GM12878 (cell line): ENCODE results near the gene TTL. TPM values are rescaled to one million over a fixed set of nuclear protein-coding genes. Genes with fewer than 3 reads are reported as not detected.

ENCODE experiments used
- ATAC-seq: fragments of 200-7000 bp; cut with Tn5 transposase; 3 replicates; pipeline ENCODE4 v1.9.1; 2020; ENCODE audit warnings: mild to moderate bottlenecking, moderate library complexity
- BruUV-seq: library from RNA; stranded (reverse); fragments of 400-500 nt; replicated peaks from 2 replicates; lab custom pipeline; 2021; lab: Mats Ljungman, UMichigan
- CTCF ChIA-PET: fragments of 300-600 bp; sonication (Branson Sonifier 250); formaldehyde crosslinking; extraction: SDS; loops from one replicate; lab custom pipeline; 2021; ENCODE audit warnings: inconsistent platforms; lab: Yijun Ruan, JAX
- POLR2A ChIA-PET: fragments of 350-600 bp; formaldehyde crosslinking; extraction: SDS; loops from one replicate; lab custom pipeline; 2021; ENCODE audit warnings: inconsistent platforms; lab: Charles Lee
- RAD21 ChIA-PET: fragments of 300-600 bp; sonication (Branson Sonifier 250); formaldehyde crosslinking; loops from one replicate; lab custom pipeline; 2023; ENCODE audit warnings: antibody characterized with exemption; ENCODE audit not compliant: unreplicated experiment; lab: Charles Lee
- SMC1A ChIA-PET: fragments of 300-600 bp; sonication (Branson Sonifier 250); formaldehyde crosslinking; loops from one replicate; lab custom pipeline; 2023; ENCODE audit not compliant: unreplicated experiment, uncharacterized antibody; lab: Charles Lee
- DNase-seq: peaks from one replicate; pipeline ENCODE4 v3.0.0-alpha.2; 2011; ENCODE audit warnings: low read depth, low spot score
- FAIRE-seq: peaks from 3 replicates; lab custom pipeline; 2011; peaks lifted over from hg19 to GRCh38; lab: Jason Lieb, UNC
- H2AFZ ChIP-seq: 2 replicates; pipeline ENCODE4 v1.6.0; 2011; ENCODE audit warnings: low read depth, low read length, control low read depth; ENCODE audit not compliant: control insufficient read depth
- H3K27ac ChIP-seq: 2 replicates; pipeline ENCODE4 v1.5.1; 2011; ENCODE audit warnings: control low read depth; ENCODE audit not compliant: control insufficient read depth, insufficient read depth
- H3K27me3 ChIP-seq, 2 experiments: replicated peaks in 1 of 2; 2 replicates each; pipeline versions ENCODE4 v1.6.0 to v1.6.1; 2011; ENCODE audit warnings: low read length in 1 of 2; ENCODE audit not compliant: control insufficient read depth in 2 of 2, insufficient read depth in 2 of 2
- H3K36me3 ChIP-seq, 2 experiments: 2 replicates each; pipeline ENCODE4 v1.5.1; 2011; ENCODE audit warnings: low read length in 1 of 2; ENCODE audit not compliant: control insufficient read depth in 2 of 2, insufficient read depth in 2 of 2
- H3K4me1 ChIP-seq: 2 replicates; pipeline ENCODE4 v1.6.1; 2011; ENCODE audit warnings: mild to moderate bottlenecking, low read length, moderate library complexity, mixed read lengths; ENCODE audit not compliant: control insufficient read depth, insufficient read depth
- H3K4me2 ChIP-seq: 2 replicates; pipeline ENCODE4 v1.6.0; 2011; ENCODE audit warnings: control low read depth; ENCODE audit not compliant: control insufficient read depth, insufficient read depth
- H3K4me3 ChIP-seq: fragments of 200-600 bp; sonication (generic); 2 replicates; pipeline ENCODE4 v1.5.1; 2016
- H3K79me2 ChIP-seq: 2 replicates; pipeline ENCODE4 v1.6.0; 2011; ENCODE audit warnings: low read length; ENCODE audit not compliant: control insufficient read depth, insufficient read depth
- H3K9ac ChIP-seq: 2 replicates; pipeline ENCODE4 v1.8.0; 2011; ENCODE audit warnings: low read length, control low read depth, mixed read lengths; ENCODE audit not compliant: control insufficient read depth, insufficient read depth
- H3K9me3 ChIP-seq: replicated peaks from 3 replicates; pipeline ENCODE4 v1.5.1; 2011; ENCODE audit warnings: mild to moderate bottlenecking, low read length; ENCODE audit not compliant: control insufficient read depth, insufficient read depth
- H4K20me1 ChIP-seq: 2 replicates; pipeline ENCODE4 v1.6.0; 2011; ENCODE audit not compliant: control insufficient read depth, insufficient read depth
- CHD1 ChIP-seq: IDR thresholded peaks from 2 replicates; pipeline ENCODE4 v1.6.1; 2012; ENCODE audit warnings: low read depth, low read length, improper control_type of control experiment
- ETV6 ChIP-seq, 2 experiments: fragments of 450-650 bp in 1 of 2; IDR thresholded peaks in 1 of 2; conservative IDR thresholded peaks in 1 of 2; 2 replicates each; pipeline ENCODE4 v1.6.1; 2014; ENCODE audit warnings: antibody characterized with exemption in 1 of 2, borderline replicate concordance in 1 of 2, low read depth in 1 of 2, mild to moderate bottlenecking in 1 of 2, moderate library complexity in 1 of 2
- HCFC1 ChIP-seq: fragments of 150-350 bp; IDR thresholded peaks from 2 replicates; pipeline ENCODE4 v1.6.1; 2014; ENCODE audit warnings: low read length
- IKZF2 ChIP-seq, 2 experiments: fragments of 450-650 bp; IDR thresholded peaks; 2 replicates each; pipeline ENCODE4 v1.6.1; 2017; ENCODE audit warnings: mild to moderate bottlenecking in 2 of 2, moderate library complexity in 2 of 2
- RFX5 ChIP-seq: IDR thresholded peaks from 2 replicates; pipeline ENCODE4 v1.6.1; 2011; ENCODE audit warnings: low read depth, low read length, improper control_type of control experiment
- WGBS: methylation state at CpG from one replicate; pipeline ENCODE4 v1.1.6; 2016; ENCODE audit warnings: low lambda C conversion rate; ENCODE audit not compliant: insufficient replicate concordance, insufficient coverage; ENCODE audit errors: missing lambda C conversion rate; 5-methylcytosine and 5-hydroxymethylcytosine counted together
- in situ Hi-C: fragments of 300-500 bp; cut with MboI; formaldehyde crosslinking; loops from 9 replicates; pipeline ENCODE4 v1.14.3; 2018; ENCODE audit warnings: mixed read lengths
- intact Hi-C: fragments of 100-400 bp; cut with micrococcal nuclease; formaldehyde crosslinking; loops from one replicate; pipeline ENCODE4 v1.14.2; 2022; ENCODE audit not compliant: unreplicated experiment
- polyA plus RNA-seq, 11 experiments: library from polyadenylated mRNA; depleted of rRNA in 4 of 11; unstranded in 6 of 11; stranded (reverse) in 5 of 11; fragments of >200 nt; fragmentation: Nextera tagmentation in 4 of 11; fragmentation: Illumina TruSeq in 1 of 11; extraction: Ambion mirVana in 4 of 11; extraction: Trizol in 1 of 11; gene quantifications; 1 replicate in 1 of 11; 2 replicates in 10 of 11; pipeline versions ENCODE4 v1.2.1 to v1.2.3, GENCODE V29; 2011 to 2016; ENCODE audit warnings: inconsistent platforms in 2 of 11, missing spikeins in 2 of 11, low read depth in 1 of 11
- total RNA-seq, 4 experiments: library from RNA; depleted of rRNA in 3 of 4; stranded (reverse); fragments of >200 nt in 3 of 4; fragmentation: Illumina TruSeq in 1 of 4; extraction: Trizol in 1 of 4; gene quantifications; 2 replicates each; pipeline versions ENCODE4 v1.2.1 to v1.2.3, GENCODE V29; 2013 to 2021
- TF ChIP-seq, protein P1 (sequence below): IDR thresholded peaks from 2 replicates; pipeline ENCODE4 v1.6.1; 2011; ENCODE audit warnings: borderline replicate concordance, low read depth, mild to moderate bottlenecking, moderate library complexity, low read length; ENCODE audit not compliant: insufficient read depth, poor library complexity, severe bottlenecking
- TF ChIP-seq, protein P2 (sequence below): fragments of 450-650 bp; formaldehyde crosslinking; IDR thresholded peaks from 2 replicates; pipeline ENCODE4 v1.4.0; 2020; ENCODE audit warnings: mild to moderate bottlenecking, moderate library complexity
- TF ChIP-seq, protein P3 (sequence below): fragments of 450-650 bp; IDR thresholded peaks from 2 replicates; pipeline ENCODE4 v1.6.1; 2014; ENCODE audit warnings: mild to moderate bottlenecking

Gene TTL
- total and polyA plus RNA-seq, 10 of the 15 experiments (the other 5 are each of a cell fraction or from before 2014, with no cell fraction given), result 3.9 to 27.1 (median 16.1) TPM

DNA sequence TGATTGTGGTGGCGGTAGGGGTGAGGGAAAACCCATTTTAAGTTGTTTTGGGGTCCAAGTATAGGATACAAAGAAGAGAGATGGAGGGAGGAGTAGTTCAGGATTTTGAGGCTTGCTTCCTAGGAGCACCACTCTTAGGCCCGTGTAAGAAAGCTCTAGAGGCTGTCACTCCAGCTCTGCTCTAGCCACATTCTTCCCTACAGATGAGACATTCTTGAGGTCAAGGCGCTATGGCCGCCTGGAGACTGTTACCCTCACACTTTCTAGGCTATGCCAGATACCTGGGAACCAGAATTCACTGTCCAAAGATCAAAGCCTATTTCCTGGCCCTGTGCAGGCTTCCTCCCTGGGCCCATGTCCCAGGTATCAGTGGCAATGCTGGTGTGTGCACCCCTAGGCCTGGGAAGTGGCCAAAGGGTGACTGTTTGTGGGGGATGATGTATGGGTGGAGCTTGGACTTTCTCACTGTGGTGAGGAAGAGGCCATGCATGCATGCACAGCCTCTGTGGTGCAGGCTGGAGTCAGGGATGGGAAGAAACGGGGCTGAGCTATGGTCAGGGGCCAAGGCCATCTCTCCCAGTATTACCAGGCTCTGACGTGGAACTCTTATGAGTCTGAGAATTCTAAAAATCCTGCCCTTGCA, 7.0 kb upstream of the TTL start:
- ATAC-seq (no peak), FAIRE-seq (no peak), DNase-seq (no peak)
- Histone ChIP-seq H3K36me3 (no peaks in the 10 kb centered on the region), H3K4me2 (no peak overlapping the region), H3K4me1 (no peaks in the 10 kb centered on the region), H3K27me3 (no peaks in the 10 kb centered on the region), H3K4me3 (no peak overlapping the region), H3K79me2 (no peaks in the 10 kb centered on the region), H3K27ac (no peak overlapping the region), H3K9me3 (no peaks in the 10 kb centered on the region), H3K9ac (no peak overlapping the region), H2AFZ (no peak overlapping the region), H4K20me1 (no peaks in the 10 kb centered on the region)
- ChIA-PET CTCF (interaction anchor here (0.6 to 2.1 kb wide), 3 partner anchors 9 to 590 kb away, joined by 3 to 7 read pairs (median 3); no protein-coding TSS in a partner anchor), SMC1A (no interaction called here), POLR2A (no interaction called here), RAD21 (no interaction called here)
- intact Hi-C loops, result no loop called here
- WGBS, result 73% methylated on average over 6 of the region's 6 CpGs
- no peak for TF ChIP-seq RFX5
- TF ChIP-seq, protein P1, sequence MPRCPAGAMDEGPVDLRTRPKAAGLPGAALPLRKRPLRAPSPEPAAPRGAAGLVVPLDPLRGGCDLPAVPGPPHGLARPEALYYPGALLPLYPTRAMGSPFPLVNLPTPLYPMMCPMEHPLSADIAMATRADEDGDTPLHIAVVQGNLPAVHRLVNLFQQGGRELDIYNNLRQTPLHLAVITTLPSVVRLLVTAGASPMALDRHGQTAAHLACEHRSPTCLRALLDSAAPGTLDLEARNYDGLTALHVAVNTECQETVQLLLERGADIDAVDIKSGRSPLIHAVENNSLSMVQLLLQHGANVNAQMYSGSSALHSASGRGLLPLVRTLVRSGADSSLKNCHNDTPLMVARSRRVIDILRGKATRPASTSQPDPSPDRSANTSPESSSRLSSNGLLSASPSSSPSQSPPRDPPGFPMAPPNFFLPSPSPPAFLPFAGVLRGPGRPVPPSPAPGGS, result no peak
- no peak for TF ChIP-seq HCFC1
- TF ChIP-seq, protein P2, sequence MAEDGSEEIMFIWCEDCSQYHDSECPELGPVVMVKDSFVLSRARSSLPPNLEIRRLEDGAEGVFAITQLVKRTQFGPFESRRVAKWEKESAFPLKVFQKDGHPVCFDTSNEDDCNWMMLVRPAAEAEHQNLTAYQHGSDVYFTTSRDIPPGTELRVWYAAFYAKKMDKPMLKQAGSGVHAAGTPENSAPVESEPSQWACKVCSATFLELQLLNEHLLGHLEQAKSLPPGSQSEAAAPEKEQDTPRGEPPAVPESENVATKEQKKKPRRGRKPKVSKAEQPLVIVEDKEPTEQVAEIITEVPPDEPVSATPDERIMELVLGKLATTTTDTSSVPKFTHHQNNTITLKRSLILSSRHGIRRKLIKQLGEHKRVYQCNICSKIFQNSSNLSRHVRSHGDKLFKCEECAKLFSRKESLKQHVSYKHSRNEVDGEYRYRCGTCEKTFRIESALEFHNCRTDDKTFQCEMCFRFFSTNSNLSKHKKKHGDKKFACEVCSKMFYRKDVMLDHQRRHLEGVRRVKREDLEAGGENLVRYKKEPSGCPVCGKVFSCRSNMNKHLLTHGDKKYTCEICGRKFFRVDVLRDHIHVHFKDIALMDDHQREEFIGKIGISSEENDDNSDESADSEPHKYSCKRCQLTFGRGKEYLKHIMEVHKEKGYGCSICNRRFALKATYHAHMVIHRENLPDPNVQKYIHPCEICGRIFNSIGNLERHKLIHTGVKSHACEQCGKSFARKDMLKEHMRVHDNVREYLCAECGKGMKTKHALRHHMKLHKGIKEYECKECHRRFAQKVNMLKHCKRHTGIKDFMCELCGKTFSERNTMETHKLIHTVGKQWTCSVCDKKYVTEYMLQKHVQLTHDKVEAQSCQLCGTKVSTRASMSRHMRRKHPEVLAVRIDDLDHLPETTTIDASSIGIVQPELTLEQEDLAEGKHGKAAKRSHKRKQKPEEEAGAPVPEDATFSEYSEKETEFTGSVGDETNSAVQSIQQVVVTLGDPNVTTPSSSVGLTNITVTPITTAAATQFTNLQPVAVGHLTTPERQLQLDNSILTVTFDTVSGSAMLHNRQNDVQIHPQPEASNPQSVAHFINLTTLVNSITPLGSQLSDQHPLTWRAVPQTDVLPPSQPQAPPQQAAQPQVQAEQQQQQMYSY (CRISPR knock-in tag), result no peak
- no peak for TF ChIP-seq ETV6 (conservative IDR thresholded peaks at IDR 0.05 in 1 of 2, IDR thresholded peaks at IDR 0.05 in 1 of 2; ENCODE audit: borderline replicate concordance in 1 of 2, low read depth in 1 of 2)
- TF ChIP-seq, protein P3, sequence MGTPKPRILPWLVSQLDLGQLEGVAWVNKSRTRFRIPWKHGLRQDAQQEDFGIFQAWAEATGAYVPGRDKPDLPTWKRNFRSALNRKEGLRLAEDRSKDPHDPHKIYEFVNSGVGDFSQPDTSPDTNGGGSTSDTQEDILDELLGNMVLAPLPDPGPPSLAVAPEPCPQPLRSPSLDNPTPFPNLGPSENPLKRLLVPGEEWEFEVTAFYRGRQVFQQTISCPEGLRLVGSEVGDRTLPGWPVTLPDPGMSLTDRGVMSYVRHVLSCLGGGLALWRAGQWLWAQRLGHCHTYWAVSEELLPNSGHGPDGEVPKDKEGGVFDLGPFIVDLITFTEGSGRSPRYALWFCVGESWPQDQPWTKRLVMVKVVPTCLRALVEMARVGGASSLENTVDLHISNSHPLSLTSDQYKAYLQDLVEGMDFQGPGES, result no peak
- TF ChIP-seq CHD1, result no peak
- no peak for TF ChIP-seq IKZF2 (IDR thresholded peaks at IDR 0.05)
- no TSS peak for BruUV-seq
- in situ Hi-C loops, result no loop called here
